NCI-H748 (cell line): ENCODE measurements around the gene DEAF1.
A peak's percentile ranks its signal among the peaks of the same experiment; 100 is the strongest.
"Not testable (repeated sequence)": the region's sequence is repeated elsewhere in the genome, so short reads cannot be mapped to it uniquely, and the experiment has no call there.

Experiments
- DNase-seq: peaks from one replicate; lab custom pipeline; 2025; ENCODE audit not compliant: unreplicated experiment; lab: John Stamatoyannopoulos, UW

DEAF1 gene

DNA sequence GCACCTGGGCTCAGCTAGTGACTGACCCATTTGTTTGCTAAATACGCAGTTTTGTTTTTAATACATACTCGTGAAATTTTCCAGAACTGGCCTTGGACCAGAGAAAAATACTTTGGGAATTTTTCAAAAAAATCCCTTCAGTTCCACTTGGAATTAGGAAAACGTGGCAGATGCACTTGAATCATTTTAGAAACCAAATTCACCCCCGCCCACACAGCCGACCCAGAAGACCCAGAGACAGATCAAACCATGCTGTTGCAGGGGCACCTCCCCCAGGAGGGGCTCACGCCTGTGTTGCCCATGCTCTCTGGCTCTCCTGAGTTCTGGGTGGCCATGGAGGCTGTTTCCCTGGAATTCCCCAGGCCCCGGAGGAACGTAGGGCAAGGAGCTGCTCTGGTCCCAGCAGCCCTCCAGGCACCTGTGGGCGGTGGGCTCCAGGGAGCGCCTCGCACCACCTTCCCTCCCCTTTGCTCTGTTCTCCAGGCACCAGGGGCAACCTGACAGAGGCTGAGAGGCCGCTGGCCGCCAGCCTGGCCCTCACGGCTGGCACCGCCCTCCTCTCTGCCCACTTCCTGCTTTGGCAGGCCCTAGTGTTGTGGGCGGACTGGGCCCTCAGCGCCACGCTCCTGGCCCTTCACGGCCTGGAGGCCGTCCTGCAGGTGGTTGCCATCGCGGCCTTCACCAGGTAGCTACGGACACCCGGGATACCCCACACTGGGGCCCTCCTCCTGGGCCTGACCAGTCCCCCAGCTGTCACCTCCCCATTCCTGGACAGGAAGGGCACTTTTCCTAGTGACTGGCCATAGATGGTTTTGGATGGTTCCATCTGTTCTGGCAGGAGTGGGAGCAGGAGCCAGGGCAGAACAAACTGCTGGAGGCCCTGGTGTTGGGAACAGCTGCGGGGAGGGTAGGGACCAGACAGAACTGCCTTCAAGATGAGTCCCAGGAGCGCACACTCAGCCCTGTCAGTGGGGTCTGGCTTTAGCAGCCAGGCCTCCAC, 7.7 kb upstream of the DEAF1 start:
- no peak for DNase-seq

- DNase-seq = no peak
These were observed 6.9 kb upstream of the DEAF1 start for GRCh38 chr11:701741-702461.

DNA sequence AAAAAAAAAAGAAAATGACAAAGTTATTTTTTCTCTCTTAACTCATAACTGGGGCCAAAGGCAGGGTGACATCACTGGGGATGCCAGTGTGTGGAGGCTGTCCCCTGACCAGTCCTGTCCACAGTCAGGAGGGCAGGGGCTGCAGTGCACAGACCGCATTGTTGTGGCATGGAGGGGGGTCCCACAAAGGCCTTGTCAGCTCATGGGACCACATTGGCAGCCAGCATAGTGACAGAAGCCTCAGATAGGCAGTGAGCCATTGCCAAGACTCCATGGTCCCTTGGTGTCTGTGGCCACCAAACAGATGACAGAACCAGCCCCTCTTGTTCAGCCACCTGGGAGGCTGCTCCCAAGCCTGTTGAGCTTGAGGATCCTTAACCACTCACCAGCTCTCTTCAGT, 4.7 kb upstream of the DEAF1 start:
- no peak for DNase-seq

DNA sequence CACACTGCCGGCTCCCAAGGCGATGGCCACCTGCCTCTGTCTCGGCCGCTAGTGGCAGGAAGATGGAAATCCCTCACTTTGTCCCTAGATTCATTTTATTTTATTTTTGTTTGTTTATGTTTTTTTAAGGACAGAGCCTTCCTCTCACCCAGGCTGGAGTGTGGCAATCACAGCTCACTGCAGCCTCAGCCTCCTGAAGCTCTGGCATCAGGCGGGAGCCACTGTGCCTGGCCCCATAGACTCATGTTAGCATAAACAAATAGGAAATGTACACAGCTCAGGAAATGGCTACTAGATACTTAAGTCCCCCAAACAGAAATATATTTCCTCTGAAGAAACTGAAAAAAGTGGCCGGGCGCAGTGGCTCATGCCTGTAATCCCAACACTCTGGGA, 4.1 kb upstream of the DEAF1 start:
- no peak for DNase-seq

GRCh38 chr11:698493-699115, 3.6 kb upstream of the DEAF1 start:
- no peak for DNase-seq

GRCh38 chr11:697811-698311, 2.8 kb upstream of the DEAF1 start:
- DNase-seq = no peak

- no peak for DNase-seq
These were observed 2.0 kb upstream of the DEAF1 start for GRCh38 chr11:696955-697491.

DNA sequence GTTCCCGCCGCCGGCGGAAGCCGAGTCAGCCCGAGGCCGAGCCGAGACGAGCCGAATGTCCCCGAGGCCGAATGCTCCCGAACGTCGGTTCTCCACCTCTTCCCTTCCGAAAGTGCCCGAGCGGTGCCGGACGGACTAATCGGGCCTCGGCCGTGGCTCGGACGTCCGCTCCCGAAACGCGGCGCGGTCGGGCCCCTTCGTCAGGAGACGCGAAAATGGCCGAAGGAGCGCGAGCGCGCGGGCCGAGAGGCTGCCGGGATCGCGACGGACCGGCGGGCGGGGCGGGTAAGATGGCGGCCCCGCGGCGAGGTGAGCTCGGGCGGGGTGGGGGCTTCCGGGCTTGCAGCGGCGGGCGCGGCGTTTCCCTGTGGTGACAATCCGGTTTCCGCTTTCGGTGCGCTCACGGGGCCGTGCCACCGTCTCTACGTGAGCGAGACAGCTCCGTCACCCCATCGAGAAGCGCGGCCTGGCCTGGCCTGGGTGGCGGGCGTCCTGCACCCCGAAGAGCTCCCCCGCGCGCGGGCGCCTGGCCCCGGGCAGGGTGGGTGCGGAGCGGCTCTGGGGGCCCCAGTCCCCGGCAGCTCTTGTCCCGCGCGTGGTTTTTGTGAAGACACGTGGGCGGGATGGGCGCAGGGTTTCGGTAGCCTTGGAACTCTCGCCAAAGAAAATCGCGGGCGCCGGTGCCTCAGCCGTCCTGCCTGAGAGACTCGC, 671 bp upstream of the DEAF1 start, which contains the start of gene TMEM80:
Gene TMEM80, plus strand, starts transcription at position 279 of the 711 bp plus-strand sequence. Its CDS starts 12 bp downstream, at position 291.
- peak; percentile 99 for DNase-seq

- no peak for DNase-seq
These were observed 191 bp upstream of the DEAF1 start for GRCh38 chr11:695288-695537.

GRCh38 chr11:693887-694562, 997 bp downstream of the DEAF1 start:
- DNase-seq = peak; percentile 91

DNA sequence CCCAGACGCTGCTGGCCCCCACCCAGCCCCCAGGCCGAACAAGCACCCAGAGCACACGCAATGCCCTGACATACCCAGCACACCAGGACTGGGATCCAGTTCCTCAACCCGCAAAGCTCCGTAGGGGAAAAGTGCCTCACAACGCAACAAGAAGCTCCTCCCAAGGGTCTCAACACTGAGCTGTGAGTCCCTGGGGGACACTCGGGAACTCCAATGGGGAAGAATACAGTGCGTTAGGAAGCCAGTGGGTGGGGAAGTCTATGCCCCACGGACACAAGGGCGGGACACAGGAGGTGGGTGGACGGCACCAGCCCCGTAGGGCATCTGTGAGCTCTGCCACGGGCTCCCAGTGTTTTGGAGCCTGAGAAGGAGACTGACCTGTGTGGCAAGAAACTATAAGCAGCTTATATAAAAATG, 1.6 kb downstream of the DEAF1 start:
- peak; percentile 55 for DNase-seq

DNA sequence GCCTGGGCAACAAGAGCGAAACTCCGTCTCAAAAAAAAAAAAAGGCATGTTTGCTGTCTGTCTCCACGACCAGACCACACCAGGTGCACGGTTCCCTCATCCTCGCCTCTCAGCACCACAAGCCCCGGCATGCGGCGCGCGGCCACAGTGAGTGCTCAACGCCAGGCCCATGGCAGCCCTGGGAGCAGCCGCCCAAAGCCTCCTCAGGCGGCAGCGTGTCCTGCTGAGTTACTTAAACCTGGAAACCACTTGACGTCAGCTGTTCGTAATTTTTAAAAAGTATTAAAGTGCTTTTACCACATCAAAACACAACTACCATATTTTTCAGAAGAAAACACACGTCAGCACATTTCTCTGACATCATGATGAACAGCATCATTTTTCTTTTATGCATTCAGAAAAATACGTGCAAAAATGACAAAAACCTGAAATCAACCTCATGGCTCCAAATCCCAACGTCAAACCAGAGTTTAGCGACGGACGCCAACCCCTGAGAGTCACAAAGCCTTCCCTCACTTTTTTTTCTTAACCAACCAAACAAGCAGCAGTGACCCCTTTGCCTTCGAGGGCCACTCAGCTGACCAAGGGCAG, 2.1 kb downstream of the DEAF1 start:
- DNase-seq = peak; percentile 23

DNA sequence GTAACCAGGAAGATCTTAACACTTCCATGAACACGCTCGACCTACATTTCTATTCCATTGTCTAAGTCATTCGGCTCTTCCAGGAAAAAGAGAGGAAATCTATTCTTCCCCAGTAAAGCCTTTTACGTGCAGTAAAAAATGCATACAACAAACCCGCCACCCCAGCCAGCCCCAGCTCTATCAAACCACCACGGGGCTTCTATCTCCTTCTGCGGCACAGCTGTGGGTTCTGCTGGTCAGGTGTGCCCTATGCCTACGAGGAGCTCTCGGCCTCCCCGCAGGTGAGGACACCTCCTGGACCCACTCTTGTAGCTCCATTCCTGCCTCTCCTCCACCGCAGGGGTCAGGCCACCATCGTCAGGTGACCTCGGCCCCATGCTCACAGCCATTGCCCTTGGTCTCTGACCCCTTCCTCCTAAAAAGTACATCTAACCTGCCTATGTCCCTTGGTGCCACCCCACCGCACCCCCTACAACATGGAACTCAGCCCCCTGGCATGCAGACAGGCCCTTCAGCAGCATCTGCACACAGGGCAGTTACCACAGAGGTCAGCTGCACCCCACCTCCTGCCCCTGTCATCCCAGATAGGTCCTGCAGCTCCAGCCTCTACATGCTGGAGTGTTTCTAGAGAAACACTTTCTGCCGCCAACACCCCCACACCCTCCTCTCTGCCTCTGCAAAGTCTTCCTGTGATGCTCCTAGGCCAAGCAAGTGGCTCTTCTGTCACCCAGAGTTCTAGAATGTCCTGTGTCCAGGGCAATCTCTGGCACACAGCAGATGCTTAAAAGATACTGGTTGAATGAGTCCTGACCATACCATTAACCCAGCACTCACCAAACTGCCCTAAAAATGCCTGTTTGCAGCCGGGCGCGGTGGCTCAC, 3.1 kb downstream of the DEAF1 start:
- no peak for DNase-seq

- no peak for DNase-seq
These were observed 4.0 kb downstream of the DEAF1 start for GRCh38 chr11:690738-691633.

DNA sequence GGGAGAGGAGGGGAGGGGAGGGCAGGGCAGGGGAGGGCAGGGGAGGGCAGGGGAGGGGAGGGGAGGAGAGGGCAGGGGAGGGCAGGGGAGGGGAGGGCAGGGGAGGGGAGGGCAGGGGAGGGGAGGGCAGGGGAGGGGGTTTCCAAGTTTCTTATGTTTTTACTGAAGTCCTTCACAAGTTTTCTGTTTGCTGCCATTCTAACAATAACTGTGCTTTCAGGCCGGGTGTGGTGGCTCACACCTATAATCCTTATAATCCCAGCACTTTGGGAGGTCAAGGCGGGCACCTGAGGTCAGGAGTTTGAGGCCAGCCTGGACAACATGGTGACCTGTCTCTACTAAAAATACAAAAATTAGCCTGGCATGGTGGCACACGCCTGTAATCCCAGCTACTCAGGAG, 4.8 kb downstream of the DEAF1 start:
- not testable (repeated sequence) for DNase-seq

GRCh38 chr11:689625-690024, 5.4 kb downstream of the DEAF1 start:
- no peak for DNase-seq

GRCh38 chr11:688681-689080, 6.3 kb downstream of the DEAF1 start:
- no peak for DNase-seq

DNA sequence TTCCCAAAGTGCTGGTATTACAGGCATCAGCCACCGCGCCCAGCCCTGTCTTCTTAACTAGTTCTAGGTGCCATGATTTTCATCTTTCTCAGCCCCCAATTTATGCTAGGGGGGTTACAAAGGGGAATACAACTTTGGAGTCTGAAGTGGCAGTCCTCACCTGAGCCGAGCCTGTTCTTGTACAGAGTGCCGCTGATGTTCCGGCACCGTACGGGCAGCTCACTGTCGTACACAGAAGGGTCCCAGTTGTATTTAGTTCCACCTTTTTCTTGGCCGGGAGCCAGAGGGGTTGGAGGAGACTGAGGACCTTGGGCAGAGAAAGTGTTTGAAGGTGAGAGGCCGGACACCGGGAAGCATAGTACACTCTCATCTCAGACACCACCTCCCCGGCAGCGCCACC, 7.3 kb downstream of the DEAF1 start:
- no peak for DNase-seq
